Suprapubic skin (tissue), 4 donors: ENCODE data around the gene MAPKAPK3.

ENCODE experiments used
- CTCF ChIP-seq, 2 donors: fragments of 200-600 bp in 1 of 2; fragments of 450-650 bp in 1 of 2; sonication (generic) in 1 of 2; IDR thresholded peaks; one replicate each; pipeline ENCODE4 v1.5.1; 2016 to 2019; ENCODE audit warnings: antibody characterized with exemption in 2 of 2, mild to moderate bottlenecking in 1 of 2, moderate library complexity in 1 of 2
- POLR2A ChIP-seq, 2 donors: fragments of 450-650 bp; IDR thresholded peaks; one replicate each; pipeline ENCODE4 v1.6.1; 2017; ENCODE audit warnings: antibody characterized with exemption in 2 of 2, mild to moderate bottlenecking in 2 of 2, moderate library complexity in 2 of 2
- POLR2AphosphoS5 ChIP-seq, 3 donors: sonication (generic); formaldehyde crosslinking; IDR thresholded peaks; one replicate each; pipeline ENCODE4 v1.6.1; 2017; ENCODE audit warnings: antibody characterized with exemption in 3 of 3

DNA sequence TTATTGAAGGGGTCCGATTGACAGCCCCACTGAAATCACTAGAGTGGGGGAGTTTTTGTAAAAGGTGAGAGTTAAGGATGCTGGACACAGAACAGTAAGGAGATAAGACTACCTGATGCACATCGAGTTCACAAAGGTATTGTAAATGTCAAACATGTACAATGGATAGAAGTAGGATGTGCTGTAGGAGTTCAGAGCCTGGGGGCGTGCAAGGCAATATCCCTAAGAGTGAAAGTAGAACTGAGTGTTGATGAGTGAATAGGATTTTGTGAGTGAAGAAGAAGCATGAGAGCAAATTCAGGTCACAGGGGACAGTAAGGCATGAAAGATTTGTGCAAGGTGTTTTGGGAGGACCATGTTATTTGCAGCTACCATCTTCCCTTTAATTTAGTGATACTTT, 79.3 kb downstream of the MAPKAPK3 start:
- TF ChIP-seq CTCF (IDR thresholded peaks at IDR 0.05): no peak
- no peak for TF ChIP-seq POLR2AphosphoS5 (IDR thresholded peaks at IDR 0.05)
- no peak for TF ChIP-seq POLR2A (IDR thresholded peaks at IDR 0.05)
